GM12864 (cell line): Measurements from ENCODE around the gene PABPN1.

Experiments
- DNase-seq: peaks from one replicate; pipeline ENCODE4 v3.0.0-alpha.2; 2011; ENCODE audit warnings: low read depth
- H3K4me3 ChIP-seq: 2 replicates; pipeline ENCODE4 v1.5.1; 2011; ENCODE audit warnings: mild to moderate bottlenecking, low read depth, low read length, control low read depth
- CTCF ChIP-seq: IDR thresholded peaks from 2 replicates; pipeline ENCODE4 v1.5.1; 2011; ENCODE audit warnings: low read depth, mild to moderate bottlenecking, moderate library complexity, low read length, control low read depth, inconsistent platforms; ENCODE audit errors: missing control alignments

Gene PABPN1

GRCh38 chr14:23345987-23346692, 24.9 kb downstream of the PABPN1 start:
- no peak for DNase-seq
- no peak overlapping the region for H3K4me3 ChIP-seq
- TF ChIP-seq CTCF: peak; percentile 28

GRCh38 chr14:23346693-23347405, 25.6 kb downstream of the PABPN1 start:
- H3K4me3 ChIP-seq: no peak overlapping the region
- TF ChIP-seq CTCF: no peak
- DNase-seq: no peak

GRCh38 chr14:23347406-23348296, 26.4 kb downstream of the PABPN1 start:
- no peak overlapping the region for H3K4me3 ChIP-seq
- no peak for TF ChIP-seq CTCF
- no peak for DNase-seq

- no peak for DNase-seq
- no peak for TF ChIP-seq CTCF
- H3K4me3 ChIP-seq: no peak overlapping the region
These were observed 27.0 kb downstream of the PABPN1 start for GRCh38 chr14:23348297-23348655.

GRCh38 chr14:23349156-23349845, 28.0 kb downstream of the PABPN1 start:
- TF ChIP-seq CTCF: no peak
- no peak for DNase-seq
- H3K4me3 ChIP-seq: no peak overlapping the region

GRCh38 chr14:23351681-23352505, 30.6 kb downstream of the PABPN1 start:
- no peak overlapping the region for H3K4me3 ChIP-seq
- DNase-seq: no peak
- TF ChIP-seq CTCF: no peak
